NB4 (cell line): ENCODE results near the gene PRH1.

Experiments
- MAX ChIP-seq: IDR thresholded peaks from 2 replicates; pipeline ENCODE4 v1.6.1; 2011; ENCODE audit warnings: low read depth, low read length
- MYC ChIP-seq: IDR thresholded peaks from 2 replicates; pipeline ENCODE4 v1.6.1; 2011; ENCODE audit warnings: low read depth, low read length
- POLR2A ChIP-seq: IDR thresholded peaks from 2 replicates; pipeline ENCODE4 v1.6.1; 2011; ENCODE audit warnings: mild to moderate bottlenecking; ENCODE audit not compliant: insufficient read length; ENCODE audit errors: extremely low read depth
- TF ChIP-seq, protein P1 (sequence below): IDR thresholded peaks from one replicate; pipeline ENCODE4 v1.5.1; 2012; ENCODE audit warnings: low read depth, low read length

GRCh38 chr12:10909462-10909861, 25.4 kb upstream of the PRH1 start, which contains the start of gene TAS2R13:
- TF ChIP-seq, protein P1, sequence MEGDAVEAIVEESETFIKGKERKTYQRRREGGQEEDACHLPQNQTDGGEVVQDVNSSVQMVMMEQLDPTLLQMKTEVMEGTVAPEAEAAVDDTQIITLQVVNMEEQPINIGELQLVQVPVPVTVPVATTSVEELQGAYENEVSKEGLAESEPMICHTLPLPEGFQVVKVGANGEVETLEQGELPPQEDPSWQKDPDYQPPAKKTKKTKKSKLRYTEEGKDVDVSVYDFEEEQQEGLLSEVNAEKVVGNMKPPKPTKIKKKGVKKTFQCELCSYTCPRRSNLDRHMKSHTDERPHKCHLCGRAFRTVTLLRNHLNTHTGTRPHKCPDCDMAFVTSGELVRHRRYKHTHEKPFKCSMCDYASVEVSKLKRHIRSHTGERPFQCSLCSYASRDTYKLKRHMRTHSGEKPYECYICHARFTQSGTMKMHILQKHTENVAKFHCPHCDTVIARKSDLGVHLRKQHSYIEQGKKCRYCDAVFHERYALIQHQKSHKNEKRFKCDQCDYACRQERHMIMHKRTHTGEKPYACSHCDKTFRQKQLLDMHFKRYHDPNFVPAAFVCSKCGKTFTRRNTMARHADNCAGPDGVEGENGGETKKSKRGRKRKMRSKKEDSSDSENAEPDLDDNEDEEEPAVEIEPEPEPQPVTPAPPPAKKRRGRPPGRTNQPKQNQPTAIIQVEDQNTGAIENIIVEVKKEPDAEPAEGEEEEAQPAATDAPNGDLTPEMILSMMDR: no peak
- TF ChIP-seq POLR2A (no peak), MAX (no peak), MYC (no peak)
